Naive thymus-derived CD8-positive, alpha-beta T cell (primary cell): Measurements from ENCODE around the gene STAMBPL1. TPM values are rescaled to one million over a fixed set of nuclear protein-coding genes. Genes with fewer than 3 reads are reported as not detected.
A peak's percentile ranks its signal among the peaks of the same experiment; 100 is the strongest.
"Not testable (repeated sequence)": the region's sequence is repeated elsewhere in the genome, so short reads cannot be mapped to it uniquely, and the experiment has no call there.

ENCODE experiments used
- ATAC-seq, 2 donors: fragments of 150-1000 bp; cut with Tn5 transposase in 1 of 2; sonication (Bioruptor Pico), chemical (Tn5 transposase) in 1 of 2; 1 replicate in 1 of 2; 2 replicates in 1 of 2; pipeline ENCODE4 v1.10.0; 2021; ENCODE audit warnings: mild to moderate bottlenecking in 2 of 2, moderate library complexity in 2 of 2
- POLR2A ChIA-PET: fragments of 350-600 bp; sonication (Branson Sonifier 250); formaldehyde crosslinking; loops from one replicate; lab custom pipeline; 2021; ENCODE audit warnings: antibody characterized with exemption; lab: Charles Lee
- DNase-seq, 10 donors: peaks; one replicate each; pipeline versions ENCODE4 v3.0.0 to v3.0.0-alpha.2; 2020 to 2022
- H3K27ac Mint-ChIP-seq, 10 donors: one replicate each; pipeline ENCODE4 v1.8.0; 2020 to 2022; ENCODE audit warnings: mild to moderate bottlenecking in 10 of 10, mixed read lengths in 10 of 10, moderate library complexity in 4 of 10, inconsistent platforms in 1 of 10
- H3K27me3 Mint-ChIP-seq, 5 donors: one replicate each; pipeline ENCODE4 v1.8.0; 2021 to 2022; ENCODE audit warnings: mixed read lengths in 5 of 5
- H3K36me3 Mint-ChIP-seq, 3 donors: one replicate each; pipeline ENCODE4 v1.8.0; 2020 to 2022; ENCODE audit warnings: mixed read lengths in 3 of 3, mild to moderate bottlenecking in 2 of 3, inconsistent platforms in 1 of 3
- H3K4me1 Mint-ChIP-seq, 4 donors: one replicate each; pipeline ENCODE4 v1.8.0; 2021 to 2022; ENCODE audit warnings: mixed read lengths in 4 of 4
- H3K4me3 Mint-ChIP-seq, 10 donors: one replicate each; pipeline ENCODE4 v1.8.0; 2020 to 2022; ENCODE audit warnings: mild to moderate bottlenecking in 10 of 10, mixed read lengths in 10 of 10, moderate library complexity in 6 of 10, inconsistent platforms in 1 of 10
- H3K9me3 Mint-ChIP-seq, 9 donors: one replicate each; pipeline ENCODE4 v1.8.0; 2020 to 2022; ENCODE audit warnings: mixed read lengths in 9 of 9, mild to moderate bottlenecking in 3 of 9, inconsistent platforms in 1 of 9, moderate library complexity in 1 of 9
- polyA plus RNA-seq, 3 donors: library from polyadenylated mRNA; unstranded; fragments of 300-500 nt; fragmentation: Illumina TruSeq; gene quantifications; one replicate each; pipeline ENCODE4 v1.2.3, GENCODE V29; 2021
- total RNA-seq, 8 experiments: library from RNA in 2 of 8; stranded (reverse) in 2 of 8; gene quantifications; one replicate each; pipeline ENCODE4 v1.2.3 and lab custom pipeline; 2021 to 2026

STAMBPL1 gene
- total and polyA plus RNA-seq, 5 experiments from 2014 or later = 5.5 to 23.9 (median 7.0) TPM

DNA sequence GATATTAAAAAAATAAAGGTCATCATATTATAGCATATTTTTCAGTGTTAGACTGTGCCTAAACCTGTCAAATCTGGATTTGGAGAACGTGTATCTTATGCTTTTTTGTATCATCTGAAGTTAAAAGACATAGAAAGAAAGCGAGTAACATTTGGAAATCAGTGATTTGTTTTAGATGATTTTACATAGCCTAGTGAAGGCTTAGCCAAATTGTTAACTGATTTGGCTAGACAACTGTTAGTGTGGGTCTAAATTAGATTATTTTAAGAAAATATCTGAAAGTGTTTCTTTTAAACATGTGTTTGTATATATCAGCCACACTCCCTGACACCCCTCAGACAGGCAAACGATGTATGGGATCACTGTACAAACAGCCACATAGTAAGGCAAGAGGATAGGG lies 36.9 kb downstream of the STAMBPL1 start:
- H3K4me3 Mint-ChIP-seq = no peak overlapping the region
- no peak for DNase-seq
- H3K27ac Mint-ChIP-seq = peak overlapping the region in 1 of 10 donors; percentile 49
- H3K9me3 Mint-ChIP-seq = no peaks in the 10 kb centered on the region
- H3K27me3 Mint-ChIP-seq = no peaks in the 10 kb centered on the region
- no peak for ATAC-seq
- peaks cover 0 to 3% (median 0%) of the 10 kb centered on the region in 4 donors for H3K4me1 Mint-ChIP-seq
- peaks cover 0 to 59% (median 18%) of the 10 kb centered on the region in 3 donors for H3K36me3 Mint-ChIP-seq
- POLR2A ChIA-PET = no interaction called here

- Mint-ChIP-seq H3K9me3 (no peaks in the 10 kb centered on the region), H3K27me3 (no peaks in the 10 kb centered on the region), H3K4me3 (no peak overlapping the region), H3K4me1 (peaks cover 0 to 3% (median 0%) of the 10 kb centered on the region in 4 donors), H3K36me3 (peaks cover 0 to 56% (median 13%) of the 10 kb centered on the region in 3 donors), H3K27ac (no peak overlapping the region)
- DNase-seq = no peak
- POLR2A ChIA-PET = no interaction called here
- no peak for ATAC-seq
Measured at GRCh38 chr10:88918191-88918905, 38.3 kb downstream of the STAMBPL1 start.

- DNase-seq (no peak), ATAC-seq (no peak)
- Mint-ChIP-seq H3K27ac (no peak overlapping the region), H3K4me3 (no peak overlapping the region), H3K27me3 (no peaks in the 10 kb centered on the region), H3K36me3 (peaks cover 0 to 58% (median 14%) of the 10 kb centered on the region in 3 donors), H3K4me1 (peaks cover 0 to 3% (median 0%) of the 10 kb centered on the region in 4 donors), H3K9me3 (no peaks in the 10 kb centered on the region)
- POLR2A ChIA-PET = no interaction called here
Measured at GRCh38 chr10:88919041-88919440, 39.0 kb downstream of the STAMBPL1 start.

DNA sequence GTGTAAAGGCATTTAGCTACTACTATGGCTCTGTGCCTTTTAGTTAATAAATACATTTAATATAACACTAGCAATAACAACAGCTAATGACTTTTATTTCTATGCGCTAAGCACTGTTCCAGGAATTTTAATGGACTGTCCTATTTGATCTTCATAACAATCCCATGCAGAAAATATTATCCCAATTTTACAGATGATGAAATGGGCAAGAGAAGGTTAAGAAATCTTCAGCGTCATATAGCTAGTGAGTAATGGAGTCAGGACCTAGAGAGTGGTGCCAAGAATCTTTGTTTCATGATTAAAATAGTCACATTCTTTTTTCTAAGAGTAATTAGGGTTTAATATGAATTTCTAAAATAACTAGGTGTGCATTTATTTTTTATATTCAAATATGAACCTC lies 40.2 kb downstream of the STAMBPL1 start:
- H3K36me3 Mint-ChIP-seq = peaks cover 0 to 61% (median 12%) of the 10 kb centered on the region in 3 donors
- ATAC-seq = no peak
- POLR2A ChIA-PET = no interaction called here

GRCh38 chr10:88920986-88921593 lies 41.0 kb downstream of the STAMBPL1 start:
- POLR2A ChIA-PET = no interaction called here
- DNase-seq (no peak), ATAC-seq (no peak)
- H3K4me3 Mint-ChIP-seq = no peak overlapping the region
- peaks cover 0 to 54% (median 7%) of the 10 kb centered on the region in 3 donors for H3K36me3 Mint-ChIP-seq
- peaks cover 0 to 3% (median under 1%) of the 10 kb centered on the region in 4 donors for H3K4me1 Mint-ChIP-seq
- no peak overlapping the region for H3K27ac Mint-ChIP-seq
- no peaks in the 10 kb centered on the region for H3K27me3 Mint-ChIP-seq
- no peaks in the 10 kb centered on the region for H3K9me3 Mint-ChIP-seq

More for the DNA sequence above, 40.2 kb downstream of the STAMBPL1 start:
- DNase-seq = no peak
- Mint-ChIP-seq H3K27ac (no peak overlapping the region), H3K4me1 (peaks cover 0 to 3% (median 1%) of the 10 kb centered on the region in 4 donors), H3K9me3 (no peaks in the 10 kb centered on the region), H3K27me3 (no peaks in the 10 kb centered on the region), H3K4me3 (no peak overlapping the region)

DNA sequence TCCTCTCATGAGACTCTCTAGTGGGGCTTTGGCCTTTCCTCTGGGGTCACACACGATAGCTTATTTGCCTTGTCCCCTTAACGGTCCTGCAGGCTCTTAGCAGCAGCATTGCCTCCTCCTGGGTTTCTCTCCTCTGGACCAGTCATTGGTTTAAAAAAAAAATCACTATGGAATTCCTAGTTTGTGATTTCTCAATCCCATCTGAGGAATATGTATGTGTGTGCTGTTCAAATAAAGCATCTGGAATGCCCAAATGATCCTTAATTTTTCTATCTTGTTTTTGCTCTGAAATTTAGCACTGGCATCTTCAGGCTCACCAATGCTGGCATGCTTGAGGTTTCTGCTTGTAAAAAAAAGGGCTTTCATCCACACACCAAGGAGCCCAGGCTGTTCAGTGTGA lies 42.0 kb downstream of the STAMBPL1 start:
- H3K4me3 Mint-ChIP-seq = no peak overlapping the region
- no peaks in the 10 kb centered on the region for H3K27me3 Mint-ChIP-seq
- H3K36me3 Mint-ChIP-seq = peaks cover 0 to 57% (median 10%) of the 10 kb centered on the region in 3 donors
- H3K9me3 Mint-ChIP-seq = no peaks in the 10 kb centered on the region
- no peak overlapping the region for H3K27ac Mint-ChIP-seq
- DNase-seq (no peak), ATAC-seq (no peak)
- POLR2A ChIA-PET = no interaction called here
- peaks cover 0 to 3% (median 0%) of the 10 kb centered on the region in 4 donors for H3K4me1 Mint-ChIP-seq

DNA sequence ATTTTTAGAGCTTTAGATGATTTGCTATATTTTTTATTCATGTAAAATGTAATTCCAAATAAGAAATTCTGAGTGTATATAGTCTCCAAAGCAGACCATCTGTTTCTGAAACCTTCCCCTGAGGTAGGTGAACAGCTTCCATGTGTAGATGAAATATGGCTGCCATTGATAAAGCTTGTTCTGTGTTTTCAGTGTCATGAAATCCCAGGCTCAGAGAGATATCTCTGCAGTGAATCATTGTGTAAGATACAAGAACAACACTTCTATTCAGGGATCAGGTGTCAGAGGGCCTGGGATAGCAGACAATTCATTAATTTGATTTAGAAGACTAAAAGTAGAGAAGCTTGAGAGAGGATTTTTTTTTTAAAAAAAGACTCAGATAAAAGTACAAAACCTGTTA lies 43.5 kb downstream of the STAMBPL1 start:
- ATAC-seq = no peak
- POLR2A ChIA-PET = no interaction called here
- no peak overlapping the region for H3K27ac Mint-ChIP-seq

DNA sequence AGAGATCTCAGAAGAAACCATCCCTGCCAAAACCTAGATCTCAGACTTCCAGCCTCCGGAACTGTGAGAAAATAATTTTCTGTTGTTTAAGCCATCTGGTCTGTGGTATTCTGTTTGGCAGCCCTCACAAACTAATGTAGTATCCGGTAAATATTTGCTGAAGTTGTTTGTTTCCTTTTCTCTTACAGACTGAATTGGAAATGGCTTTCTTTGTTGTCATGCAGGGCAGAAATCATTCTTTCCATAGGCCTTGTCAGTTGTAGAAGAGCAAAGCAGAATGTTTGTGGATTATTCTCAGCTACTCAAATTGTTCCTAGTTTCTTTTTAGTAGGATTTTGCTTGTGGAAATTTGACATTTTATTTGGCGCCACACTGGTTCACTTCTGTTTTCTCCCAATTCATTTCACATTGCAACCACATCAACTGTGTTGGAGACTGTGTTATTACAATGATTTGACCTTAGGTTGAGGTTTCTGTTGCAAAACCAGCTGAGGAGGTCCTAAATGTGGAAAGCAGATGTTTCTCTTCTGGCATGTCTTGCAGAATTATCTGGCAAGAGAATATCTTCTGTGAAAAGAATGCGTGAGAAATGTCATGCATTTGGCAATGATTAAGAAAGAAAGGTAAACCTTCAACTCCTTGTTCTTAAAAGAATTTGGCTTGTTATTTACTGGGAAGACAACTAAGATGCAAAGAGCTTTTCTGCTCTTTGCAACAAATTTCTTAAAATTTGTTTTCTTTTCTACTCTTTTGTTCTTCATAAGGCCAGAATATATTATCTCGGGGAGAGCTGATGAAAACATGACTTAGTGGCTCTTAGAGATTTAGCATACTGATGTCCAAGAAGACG lies 46.7 kb downstream of the STAMBPL1 start:
- DNase-seq (no peak), ATAC-seq (no peak)
- H3K27me3 Mint-ChIP-seq = no peaks in the 10 kb centered on the region
- H3K36me3 Mint-ChIP-seq = peaks cover 0 to 51% (median 14%) of the 10 kb centered on the region in 3 donors
- H3K9me3 Mint-ChIP-seq = no peaks in the 10 kb centered on the region
- H3K4me3 Mint-ChIP-seq = no peak overlapping the region
- POLR2A ChIA-PET = no interaction called here
- peak overlapping the region in 1 of 10 donors; percentile 1 for H3K27ac Mint-ChIP-seq
- peaks cover 0 to 4% (median 1%) of the 10 kb centered on the region in 4 donors for H3K4me1 Mint-ChIP-seq

More for the DNA sequence above, 43.5 kb downstream of the STAMBPL1 start:
- no peak for DNase-seq
- no peaks in the 10 kb centered on the region for H3K27me3 Mint-ChIP-seq
- no peak overlapping the region for H3K4me3 Mint-ChIP-seq
- H3K4me1 Mint-ChIP-seq = peaks cover 0 to 3% (median 0%) of the 10 kb centered on the region in 4 donors
- peaks cover 0 to 60% (median 11%) of the 10 kb centered on the region in 3 donors for H3K36me3 Mint-ChIP-seq
- H3K9me3 Mint-ChIP-seq = no peaks in the 10 kb centered on the region

DNA sequence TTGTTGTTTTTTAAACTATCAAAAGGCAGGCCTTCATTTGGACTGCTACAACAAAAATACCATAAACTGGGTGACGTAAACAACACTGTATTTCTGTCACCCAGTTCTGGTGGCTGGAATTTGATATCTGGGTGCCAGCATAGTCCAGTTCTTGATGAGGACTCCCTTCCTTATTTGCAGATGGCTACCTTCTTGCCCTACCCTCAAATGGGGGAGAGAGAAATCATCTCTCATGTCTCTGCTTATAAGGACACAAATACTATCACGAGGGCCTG lies 47.3 kb downstream of the STAMBPL1 start:
- DNase-seq (no peak), ATAC-seq (no peak)
- H3K4me3 Mint-ChIP-seq = no peak overlapping the region
- no peaks in the 10 kb centered on the region for H3K9me3 Mint-ChIP-seq
- H3K27ac Mint-ChIP-seq = no peak overlapping the region
- POLR2A ChIA-PET = no interaction called here
- peaks cover 0 to 46% (median 14%) of the 10 kb centered on the region in 3 donors for H3K36me3 Mint-ChIP-seq
- peaks cover 0 to 4% (median 2%) of the 10 kb centered on the region in 4 donors for H3K4me1 Mint-ChIP-seq
- H3K27me3 Mint-ChIP-seq = no peaks in the 10 kb centered on the region

- peaks cover 0 to 40% (median 14%) of the 10 kb centered on the region in 3 donors for H3K36me3 Mint-ChIP-seq
- no peak for ATAC-seq
Measured at GRCh38 chr10:88928254-88928653, 48.2 kb downstream of the STAMBPL1 start.

GRCh38 chr10:88931548-88931947 lies 51.5 kb downstream of the STAMBPL1 start:
- H3K4me3 Mint-ChIP-seq = no peak overlapping the region
- POLR2A ChIA-PET = interaction anchor here (0.6 to 2.0 kb wide), 4 partner anchors 55 to 769 kb away, joined by 3 to 9 read pairs (median 4); no protein-coding TSS in a partner anchor
- no peaks in the 10 kb centered on the region for H3K9me3 Mint-ChIP-seq
- DNase-seq (no peak), ATAC-seq (no peak)
- H3K27me3 Mint-ChIP-seq = no peaks in the 10 kb centered on the region
- H3K36me3 Mint-ChIP-seq = peaks cover 0 to 16% (median 9%) of the 10 kb centered on the region in 3 donors
- peaks cover 9 to 15% (median 13%) of the 10 kb centered on the region in 4 donors for H3K4me1 Mint-ChIP-seq
- peak overlapping the region in 6 of 10 donors; percentile 2 to 72 (median 15) for H3K27ac Mint-ChIP-seq

More at GRCh38 chr10:88928254-88928653, 48.2 kb downstream of the STAMBPL1 start:
- Mint-ChIP-seq H3K27ac (peak overlapping the region in 1 of 10 donors; percentile 88), H3K4me3 (no peak overlapping the region), H3K4me1 (peaks cover 0 to 6% (median 3%) of the 10 kb centered on the region in 4 donors), H3K27me3 (no peaks in the 10 kb centered on the region), H3K9me3 (no peaks in the 10 kb centered on the region)
- DNase-seq = no peak
- POLR2A ChIA-PET = no interaction called here

GRCh38 chr10:88932029-88932428 lies 52.0 kb downstream of the STAMBPL1 start:
- ATAC-seq, H3K9me3 Mint-ChIP-seq, H3K27ac Mint-ChIP-seq, H3K27me3 Mint-ChIP-seq, H3K4me3 Mint-ChIP-seq, DNase-seq: not testable (repeated sequence)
- POLR2A ChIA-PET = interaction anchor here (0.6 to 2.0 kb wide), 3 partner anchors 56 to 769 kb away, joined by 3 to 9 read pairs (median 4); no protein-coding TSS in a partner anchor
- Mint-ChIP-seq H3K36me3 (peaks cover 0 to 11% (median 7%) of the 10 kb centered on the region in 3 donors), H3K4me1 (peaks cover 9 to 15% (median 13%) of the 10 kb centered on the region in 4 donors)
